ENCODE data around the gene CNNM3. TPM values are rescaled to one million over a fixed set of nuclear protein-coding genes. Genes with fewer than 3 reads are reported as not detected.

The CNNM3 gene
- total RNA-seq, 2 experiments from 2014 or later, result 13.5 to 18.6 TPM

- H3K4me2 ChIP-seq (ENCODE audit: low read length), result peak overlapping the region; percentile 36; the same call in 1 of the 2 replicates
- no peaks in the 10 kb centered on the region for H3K9me3 ChIP-seq (ENCODE audit: low read length)
- H3K36me3 ChIP-seq (ENCODE audit: insufficient read depth, low read length), result peaks cover 21% of the 10 kb centered on the region
- H3K79me2 ChIP-seq (ENCODE audit: insufficient read depth, low read depth, low read length), result no peaks in the 10 kb centered on the region
- intact Hi-C loops (cut with micrococcal nuclease; ENCODE audit: unreplicated experiment), result no loop called here
- ChIA-PET CTCF (ENCODE audit: unreplicated experiment) (no interaction called here), POLR2A (interaction anchor here (0.6 kb wide), 1 partner anchor 32 kb away, joined by 4 read pairs; no protein-coding TSS in a partner anchor)
- no TSS peak for BruUV-seq (replicated peaks)
- H3K9me2 ChIP-seq (ENCODE audit: insufficient read depth, low read length), result no peaks in the 10 kb centered on the region
- H4K20me1 ChIP-seq (ENCODE audit: insufficient read depth, low read length), result no peaks in the 10 kb centered on the region
- no peak for DNase-seq (ENCODE audit: low spot score)
- TF ChIP-seq CTCF (conservative IDR thresholded peaks at IDR 0.05; ENCODE audit: low read length), result no peak
- no peak for TF ChIP-seq EZH2phosphoT487 (IDR thresholded peaks at IDR 0.05; ENCODE audit: borderline replicate concordance, low read depth, low read length)
- H3K4me1 ChIP-seq (ENCODE audit: insufficient read depth, low read length, poor library complexity, severe bottlenecking), result peaks cover 10% of the 10 kb centered on the region
- no peak overlapping the region for H3K4me3 ChIP-seq (ENCODE audit: low read depth, low read length, poor library complexity, severe bottlenecking)
- no peak overlapping the region for H2AFZ ChIP-seq (ENCODE audit: low read length)
- no peak overlapping the region for H3K27ac ChIP-seq (ENCODE audit: low read depth, low read length, poor library complexity, severe bottlenecking)
Observed at GRCh38 chr2:96839875-96840850, 24.1 kb downstream of the CNNM3 start.

- TF ChIP-seq CTCF (conservative IDR thresholded peaks at IDR 0.05; ENCODE audit: low read length), result no peak
- TF ChIP-seq EZH2phosphoT487 (IDR thresholded peaks at IDR 0.05; ENCODE audit: borderline replicate concordance, low read depth, low read length), result no peak
- POLR2A ChIA-PET, result interaction anchor here (0.6 kb wide), 1 partner anchor 158 kb away, joined by 5 read pairs; no protein-coding TSS in a partner anchor
- Histone ChIP-seq H3K36me3 (ENCODE audit: insufficient read depth, low read length) (peaks cover 12% of the 10 kb centered on the region; the same call in 1 of the 2 replicates), H2AFZ (ENCODE audit: low read length) (no peak overlapping the region), H4K20me1 (ENCODE audit: insufficient read depth, low read length) (no peaks in the 10 kb centered on the region), H3K9me2 (ENCODE audit: insufficient read depth, low read length) (no peaks in the 10 kb centered on the region), H3K4me3 (ENCODE audit: low read depth, low read length, poor library complexity, severe bottlenecking) (no peak overlapping the region), H3K9me3 (ENCODE audit: low read length) (no peaks in the 10 kb centered on the region), H3K79me2 (ENCODE audit: insufficient read depth, low read depth, low read length) (no peaks in the 10 kb centered on the region), H3K27ac (ENCODE audit: low read depth, low read length, poor library complexity, severe bottlenecking) (no peak overlapping the region), H3K4me1 (ENCODE audit: insufficient read depth, low read length, poor library complexity, severe bottlenecking) (peaks cover 10% of the 10 kb centered on the region), H3K4me2 (ENCODE audit: low read length) (no peak overlapping the region)
- intact Hi-C loops (cut with micrococcal nuclease; ENCODE audit: unreplicated experiment), result no loop called here
- no TSS peak for BruUV-seq (replicated peaks)
- DNase-seq (ENCODE audit: low spot score), result no peak
- CTCF ChIA-PET (ENCODE audit: unreplicated experiment), result no interaction called here
Observed at GRCh38 chr2:96841701-96842495, 25.8 kb downstream of the CNNM3 start.
